SHP77 (cell line): ENCODE data around the gene H6PD.

ENCODE experiments used
- DNase-seq, 2 experiments: peaks; one replicate each; lab custom pipeline; 2025; lab: John Stamatoyannopoulos, UW

H6PD gene

GRCh38 chr1:9241891-9242290 is 7.3 kb downstream of the H6PD start:
- no peak for DNase-seq

DNA sequence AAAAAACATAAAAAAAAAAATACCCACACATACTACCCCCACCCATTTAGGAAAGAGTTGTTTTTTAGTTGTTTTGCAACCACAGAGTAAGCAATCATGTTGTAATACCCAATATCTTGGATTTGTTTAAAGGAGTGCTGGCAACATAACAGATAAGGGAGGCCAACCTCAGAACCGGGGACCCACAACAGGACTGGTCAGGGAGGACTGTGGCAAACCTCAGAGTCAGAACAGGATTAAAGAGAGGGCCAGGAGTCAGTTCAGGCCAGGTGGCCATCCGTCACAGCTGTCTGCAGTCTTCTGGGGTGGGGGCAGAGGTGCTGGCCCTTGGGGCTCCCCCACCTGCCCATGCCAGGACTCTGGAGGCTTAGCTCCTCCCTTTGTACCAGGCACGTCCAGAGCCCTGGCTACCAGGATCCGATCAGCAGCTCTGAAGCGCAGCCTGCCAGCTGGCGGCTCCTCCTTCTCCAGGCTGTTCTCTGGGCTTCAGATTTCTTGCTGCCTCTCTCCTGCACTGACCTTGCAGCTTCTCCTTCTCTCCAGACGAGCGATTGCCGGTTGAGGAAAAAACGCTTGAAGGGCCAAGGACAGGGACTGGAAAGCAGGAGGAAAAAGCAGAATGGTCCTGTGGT is 7.9 kb downstream of the H6PD start:
- DNase-seq: peak in 1 of 2 experiments; percentile 19

DNA sequence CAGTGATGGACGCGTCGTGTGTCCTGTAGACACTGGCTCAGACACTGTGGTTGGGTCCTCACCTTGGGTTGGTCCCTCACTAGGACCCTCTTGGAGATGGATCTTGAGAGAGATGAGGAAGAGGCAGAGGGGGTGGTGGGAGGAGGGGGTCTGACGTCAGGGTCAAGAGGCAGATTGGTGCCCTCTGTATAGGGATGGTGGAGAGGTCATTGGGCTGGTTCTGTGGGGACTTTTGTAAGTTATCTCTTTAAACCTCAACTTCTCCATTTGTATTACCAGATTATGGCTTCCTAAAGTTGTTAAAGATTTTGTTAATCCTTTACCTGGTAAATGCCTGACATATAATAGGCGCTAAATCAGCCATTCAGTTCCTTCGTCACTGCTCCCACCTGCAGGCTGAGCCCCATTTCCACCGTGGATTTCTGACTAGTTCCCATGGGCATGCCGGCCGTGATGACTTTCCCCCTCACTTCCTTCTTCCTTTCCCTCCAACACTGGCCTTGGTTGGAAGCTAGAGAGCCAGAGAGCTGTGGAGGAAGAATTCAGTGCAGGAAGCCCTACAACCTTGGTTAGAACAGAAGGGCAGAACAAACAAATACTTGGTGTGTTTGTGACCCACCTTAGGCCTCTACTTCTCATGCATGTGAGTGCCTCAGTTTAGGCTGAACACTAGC is 8.6 kb downstream of the H6PD start:
- DNase-seq: no peak

GRCh38 chr1:9244501-9245229 is 10.1 kb downstream of the H6PD start:
- DNase-seq: no peak

DNA sequence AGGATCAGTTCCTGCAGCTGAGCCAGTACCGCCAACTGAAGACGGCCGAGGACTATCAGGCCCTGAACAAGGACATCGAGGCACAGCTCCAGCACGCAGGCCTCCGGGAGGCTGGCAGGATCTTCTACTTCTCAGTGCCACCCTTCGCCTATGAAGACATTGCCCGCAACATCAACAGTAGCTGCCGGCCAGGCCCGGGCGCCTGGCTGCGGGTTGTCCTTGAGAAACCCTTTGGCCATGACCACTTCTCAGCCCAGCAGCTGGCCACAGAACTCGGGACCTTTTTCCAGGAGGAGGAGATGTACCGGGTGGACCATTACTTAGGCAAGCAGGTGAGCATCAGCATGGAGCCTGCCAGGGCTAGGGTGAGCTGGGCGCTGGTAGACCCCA is 10.7 kb downstream of the H6PD start:
- no peak for DNase-seq

GRCh38 chr1:9245661-9246060 is 11.1 kb downstream of the H6PD start:
- DNase-seq: no peak

DNA sequence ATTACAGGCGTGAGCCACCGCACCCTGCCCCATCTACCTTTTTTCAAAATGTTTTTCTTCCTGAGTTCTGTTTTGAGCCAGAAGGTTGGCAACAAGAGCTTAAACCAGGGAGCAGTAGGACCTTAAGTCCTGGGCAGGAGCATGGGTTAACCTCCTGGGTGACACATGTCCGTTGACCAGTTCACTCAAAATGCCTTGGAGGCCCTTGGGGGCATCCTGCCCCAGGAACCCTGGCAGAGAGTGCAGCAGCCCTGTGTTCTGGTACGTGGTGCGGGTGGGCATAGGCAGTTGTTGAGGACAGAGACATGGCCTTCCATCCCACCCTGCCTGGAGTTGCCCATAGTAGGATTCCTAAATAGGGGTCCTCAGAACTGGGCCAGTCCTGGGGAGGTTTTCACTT is 11.6 kb downstream of the H6PD start:
- DNase-seq: no peak

DNA sequence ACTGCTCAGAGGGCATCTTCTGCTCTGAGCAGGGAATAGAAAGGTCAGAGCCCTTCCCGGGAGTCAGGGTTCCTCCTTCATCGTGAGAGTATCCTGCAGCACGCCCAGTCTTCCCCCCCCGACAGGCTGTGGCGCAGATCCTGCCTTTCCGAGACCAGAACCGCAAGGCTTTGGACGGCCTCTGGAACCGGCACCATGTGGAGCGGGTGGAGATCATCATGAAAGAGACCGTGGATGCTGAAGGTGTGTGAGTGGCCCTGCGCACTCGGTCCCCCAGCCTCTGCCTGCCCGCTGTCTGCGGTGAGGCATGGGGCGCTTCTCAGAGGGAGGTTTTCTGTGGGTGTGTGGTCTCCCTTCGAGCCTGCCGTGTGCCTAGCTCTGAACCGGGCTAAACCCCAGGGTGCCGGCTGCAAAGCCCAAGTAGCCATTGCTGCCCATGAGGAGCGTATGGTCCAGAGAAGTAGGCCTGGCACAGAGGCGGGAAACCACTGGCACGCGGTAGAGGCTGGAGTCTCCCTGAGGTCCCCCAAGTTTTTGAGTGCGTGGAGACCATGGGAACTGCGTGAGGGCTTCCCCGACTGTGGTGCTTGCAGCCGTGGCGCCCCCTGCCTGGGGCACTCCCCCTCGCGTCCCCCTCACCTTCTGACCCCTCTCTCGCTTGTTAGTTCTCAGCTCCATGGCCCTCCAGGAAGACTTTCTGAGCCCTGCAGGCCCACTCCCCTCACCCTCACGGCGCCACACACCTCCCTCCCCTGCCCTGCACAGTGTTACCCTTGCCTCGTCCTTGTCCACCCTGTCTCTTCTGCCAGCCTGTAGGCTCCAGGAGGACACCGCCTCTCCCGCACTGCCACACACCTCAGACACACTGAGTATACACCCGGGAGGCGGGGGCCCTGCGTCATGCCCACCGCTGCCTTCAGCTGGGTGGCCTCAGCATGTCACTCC is 12.5 kb downstream of the H6PD start:
- DNase-seq: no peak

DNA sequence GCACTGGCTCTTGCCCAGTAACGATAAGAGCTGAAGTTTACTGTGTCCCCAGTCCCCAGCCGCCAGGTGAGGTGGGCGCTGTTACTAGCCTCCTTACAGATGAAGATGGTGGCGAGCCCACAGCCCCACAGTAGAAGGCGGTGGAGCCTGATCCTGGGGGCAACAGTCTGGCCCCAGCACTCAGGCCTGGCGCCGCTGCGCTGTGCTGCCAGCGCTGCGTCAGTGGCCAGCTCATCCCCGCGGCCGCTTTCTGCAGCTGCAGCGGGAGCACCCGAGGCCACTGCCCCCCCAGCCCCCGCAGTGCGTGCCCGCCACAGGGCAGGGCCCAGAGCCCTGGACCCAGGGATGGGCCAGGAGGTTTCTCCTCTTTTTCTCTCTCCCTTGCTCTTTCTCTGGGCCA is 13.3 kb downstream of the H6PD start:
- DNase-seq: no peak

GRCh38 chr1:9248341-9249262 is 14.0 kb downstream of the H6PD start:
- DNase-seq: peak; percentile 14 to 41

DNA sequence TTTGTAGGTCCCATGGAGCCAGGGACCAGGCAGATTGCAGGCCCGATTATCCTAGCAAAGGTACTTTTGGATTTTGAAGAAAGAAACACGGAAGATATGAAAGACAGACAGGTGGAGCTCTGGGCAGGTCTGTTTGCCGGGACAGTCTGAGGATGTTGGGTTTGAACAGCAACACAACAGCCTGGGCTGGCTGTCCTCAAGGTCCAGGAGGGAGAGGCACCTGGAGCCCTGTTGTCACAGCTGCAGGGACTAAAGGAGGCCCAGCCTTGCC is 14.6 kb downstream of the H6PD start:
- peak in 1 of 2 experiments; percentile 83 for DNase-seq

- DNase-seq: peak; percentile 75 to 76
Observed at GRCh38 chr1:9249534-9250410, 15.2 kb downstream of the H6PD start.

DNA sequence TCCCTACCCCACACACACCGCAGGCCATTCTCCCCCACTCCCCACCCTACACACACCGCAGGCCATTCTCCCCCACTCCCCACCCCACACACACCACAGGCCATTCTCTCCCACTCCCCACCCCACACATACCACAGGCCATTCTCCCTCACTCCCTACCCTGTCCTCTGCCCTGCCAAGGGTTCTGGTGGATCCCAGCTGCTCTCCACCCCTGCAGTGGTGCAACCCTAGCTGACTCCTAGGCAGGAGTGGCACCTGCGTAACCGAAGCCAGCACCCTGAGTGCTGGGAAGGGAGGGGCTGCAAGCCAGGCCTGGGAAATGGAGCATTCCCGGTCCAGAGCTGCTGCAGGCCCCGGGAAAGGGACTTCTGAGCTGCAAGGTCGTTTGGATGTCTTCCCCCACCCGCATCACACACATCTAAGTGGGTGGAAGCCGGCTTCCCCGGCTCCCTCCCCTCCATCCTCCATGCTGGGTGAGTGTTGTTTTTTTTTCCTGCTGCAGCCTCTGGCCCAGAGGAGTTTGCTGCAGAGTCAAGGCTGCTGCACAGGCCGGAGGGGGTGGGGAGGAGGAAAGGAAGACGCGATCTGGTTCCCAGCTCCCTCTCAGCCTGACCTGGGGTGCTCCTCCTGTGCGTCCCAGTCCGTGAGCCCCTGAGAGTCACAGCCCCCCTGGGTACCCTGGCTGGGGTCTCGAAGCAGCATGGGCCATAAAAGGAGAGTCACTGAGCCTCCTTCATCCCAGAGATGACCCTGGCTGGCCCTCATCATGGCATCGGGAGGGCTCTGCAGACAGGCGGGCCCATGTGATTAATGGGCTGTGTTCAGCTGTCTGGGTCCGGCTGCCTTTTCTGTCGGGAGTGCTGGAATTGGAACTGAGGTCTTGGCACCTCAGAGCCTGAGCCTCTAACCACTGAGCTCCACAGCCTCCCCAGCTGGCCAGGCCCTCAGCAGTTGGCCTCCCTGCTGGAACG is 16.1 kb downstream of the H6PD start:
- peak; percentile 44 to 53 for DNase-seq

DNA sequence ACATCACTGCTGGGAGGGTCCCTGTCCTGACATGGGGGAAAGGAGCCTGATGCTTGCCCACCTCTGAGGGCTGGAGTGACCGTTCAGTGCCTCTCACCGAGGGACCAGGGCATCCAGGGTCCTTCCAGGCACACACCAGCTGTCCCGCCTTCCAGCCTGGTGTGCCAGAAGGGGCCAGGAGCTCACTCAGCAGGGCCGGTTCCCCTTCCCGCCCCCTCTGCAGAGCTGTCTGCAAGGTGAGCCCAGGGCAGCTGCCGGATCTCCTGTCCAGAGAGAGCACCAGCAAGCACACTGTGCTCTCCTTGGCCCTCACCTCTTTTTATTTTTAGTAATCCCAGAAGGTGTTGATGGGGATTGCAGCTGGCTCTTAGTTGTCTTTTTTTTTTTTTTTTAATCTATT is 16.9 kb downstream of the H6PD start:
- DNase-seq: peak; percentile 24

GRCh38 chr1:9253004-9253403 is 18.4 kb downstream of the H6PD start:
- no peak for DNase-seq

GRCh38 chr1:9253453-9254105 is 19.0 kb downstream of the H6PD start:
- no peak for DNase-seq

GRCh38 chr1:9256332-9256731 is 21.8 kb downstream of the H6PD start:
- DNase-seq: no peak

DNA sequence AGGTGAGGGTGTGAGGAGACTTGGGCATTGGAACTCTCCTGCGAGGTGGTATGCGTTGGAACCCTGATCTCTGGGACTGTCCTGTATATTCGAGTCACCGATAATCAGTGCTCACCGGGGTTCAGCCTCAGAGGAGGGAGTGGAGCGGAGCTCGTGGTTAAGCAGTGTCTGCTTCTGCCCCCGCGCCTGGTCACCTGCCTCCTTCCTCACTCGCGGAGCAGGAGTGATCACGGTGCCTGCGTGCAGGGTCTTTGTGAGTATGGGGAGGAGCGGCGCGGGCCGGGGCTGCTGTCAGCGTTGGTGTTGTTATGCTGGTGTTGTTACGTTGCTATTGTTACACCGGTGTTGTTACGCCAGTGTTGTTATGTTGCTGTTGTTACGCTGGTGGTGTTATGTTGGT is 23.3 kb downstream of the H6PD start:
- no peak for DNase-seq

DNA sequence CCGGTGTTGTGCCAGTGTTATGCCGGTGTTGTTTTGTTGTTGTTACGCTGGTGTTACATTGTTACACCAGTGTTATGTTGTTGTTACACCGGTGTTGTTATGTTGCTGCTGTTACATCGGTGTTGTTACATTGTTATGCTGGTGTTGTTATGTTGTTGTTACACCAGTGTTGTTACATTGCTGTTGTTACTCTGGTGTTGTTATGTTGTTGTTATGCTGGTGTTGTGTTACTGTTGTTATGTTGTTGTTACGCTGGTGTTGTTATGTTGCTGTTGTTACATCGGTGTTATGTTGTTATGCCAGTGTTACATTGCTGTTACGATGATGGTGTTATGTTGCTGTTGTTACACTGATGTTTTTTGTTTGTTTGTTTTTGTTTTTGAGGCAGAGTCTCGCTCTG is 24.1 kb downstream of the H6PD start:
- no peak for DNase-seq
